GM21360 (cell line): ENCODE measurements around the gene ACTA1.
"Not testable (repeated sequence)": the region's sequence is repeated elsewhere in the genome, so short reads cannot be mapped to it uniquely, and the experiment has no call there.

ENCODE experiments used
- ATAC-seq: cut with Tn5 transposase; IDR thresholded peaks from one replicate; pipeline ENCODE4 v1.9.1; 2021; ENCODE audit warnings: mild to moderate bottlenecking, moderate library complexity; ENCODE audit not compliant: unreplicated experiment

The ACTA1 gene

GRCh38 chr1:229434005-229434640, at the start of gene ACTA1:
TSS of gene ACTA1 (minus strand) at chr1:229434094. CDS start at chr1:229433115, 979 bp downstream.
- ATAC-seq = no peak

GRCh38 chr1:229482511-229482910, 48.6 kb upstream of the ACTA1 start:
- no peak for ATAC-seq

DNA sequence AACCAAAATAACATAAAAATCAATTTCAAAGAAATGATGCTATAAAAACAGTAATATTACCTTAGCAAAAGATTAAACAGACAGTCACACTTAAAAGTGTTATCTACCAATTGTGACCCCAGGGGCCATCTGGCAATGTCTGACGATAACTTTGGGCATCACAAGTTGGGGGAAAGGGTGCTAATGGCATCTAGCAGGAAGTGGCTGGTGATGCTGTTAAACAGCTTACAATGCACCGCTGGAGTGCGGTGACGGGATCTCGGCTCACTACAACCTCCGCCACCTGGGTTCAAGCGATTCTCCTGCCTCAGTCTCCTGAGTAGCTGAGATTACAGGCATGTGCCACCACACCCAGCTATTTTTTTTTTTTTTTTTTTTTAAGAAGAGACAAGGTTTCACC, 46.6 kb upstream of the ACTA1 start:
- no peak for ATAC-seq

- peak; percentile 67 for ATAC-seq
These were observed 45.9 kb upstream of the ACTA1 start for GRCh38 chr1:229479660-229480399.

- ATAC-seq = peak; percentile 70
These were observed 45.0 kb upstream of the ACTA1 start for GRCh38 chr1:229478852-229479251.

DNA sequence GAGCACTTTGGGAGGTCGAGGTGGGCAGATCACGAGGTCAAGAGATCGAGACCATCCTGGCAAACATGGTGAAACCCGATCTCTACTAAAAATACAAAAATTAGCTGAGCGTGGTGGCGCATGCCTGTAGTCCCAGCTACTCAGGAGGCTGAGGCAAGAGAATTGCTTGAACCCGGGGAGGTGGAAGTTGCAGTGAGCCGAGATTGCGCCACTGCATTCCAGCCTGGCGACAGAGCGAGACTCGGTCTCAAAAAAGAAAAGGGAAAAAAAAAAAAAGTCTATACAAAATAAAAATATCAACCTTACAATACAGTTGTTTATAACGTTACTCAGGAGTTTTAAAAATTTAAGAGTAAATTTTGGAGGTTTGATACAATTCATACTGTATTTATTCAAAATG, 42.0 kb upstream of the ACTA1 start:
- ATAC-seq = not testable (repeated sequence)

GRCh38 chr1:229474509-229474908, 40.6 kb upstream of the ACTA1 start:
- ATAC-seq = no peak

DNA sequence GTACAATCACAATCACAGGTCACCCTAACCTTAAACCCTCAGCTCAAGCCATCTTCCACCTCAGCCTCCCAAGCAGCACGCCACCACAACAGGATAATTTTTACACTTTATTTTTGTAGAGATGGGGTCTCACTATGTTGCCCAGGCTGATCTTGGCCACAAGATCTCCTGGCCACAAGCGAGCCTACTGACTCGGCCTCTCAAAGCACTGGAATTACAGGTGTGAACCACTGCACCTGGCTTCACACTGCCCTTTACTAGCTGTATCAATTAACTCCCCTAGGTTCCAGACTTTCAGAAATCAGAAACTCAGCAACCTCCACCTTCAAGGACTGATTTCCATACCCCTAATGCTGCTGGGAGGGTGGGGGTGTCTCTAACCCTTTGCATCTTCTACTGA, 37.3 kb upstream of the ACTA1 start:
- no peak for ATAC-seq

DNA sequence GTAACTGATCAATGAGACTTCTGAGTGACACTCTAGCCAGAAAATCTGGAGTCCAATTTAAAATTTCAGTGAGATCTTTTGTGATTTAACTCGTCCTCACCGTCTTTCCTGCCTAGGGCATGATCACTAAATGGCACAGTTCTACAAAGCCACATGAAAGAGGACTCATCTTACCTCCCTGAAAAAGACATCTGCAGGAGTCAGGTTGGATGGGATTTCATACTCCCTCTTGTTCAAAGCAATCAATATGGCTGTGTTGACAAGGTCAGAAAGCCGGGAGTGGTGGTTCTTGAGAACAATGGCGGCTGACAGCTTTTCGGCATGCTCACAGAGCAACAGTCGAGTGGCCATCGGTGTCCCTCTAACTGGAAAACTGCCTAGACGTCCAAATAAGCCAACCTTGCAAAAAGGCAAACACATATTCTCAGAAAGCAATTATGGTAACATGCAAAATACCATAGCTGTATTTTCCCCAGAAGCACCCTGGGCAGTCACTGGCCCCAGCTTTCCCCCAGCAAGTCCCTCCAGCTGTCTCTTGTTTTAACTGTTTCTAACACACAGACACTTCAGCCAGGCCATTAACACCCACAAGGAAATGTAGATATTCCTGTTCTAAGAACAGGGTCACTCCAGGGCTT, 36.6 kb upstream of the ACTA1 start:
- ATAC-seq = no peak

GRCh38 chr1:229466887-229467286, 33.0 kb upstream of the ACTA1 start:
- no peak for ATAC-seq

GRCh38 chr1:229464672-229465071, 30.8 kb upstream of the ACTA1 start:
- no peak for ATAC-seq

- no peak for ATAC-seq
These were observed 27.3 kb upstream of the ACTA1 start for GRCh38 chr1:229461032-229461668.

GRCh38 chr1:229459815-229460214, 25.9 kb upstream of the ACTA1 start:
- no peak for ATAC-seq

- ATAC-seq = no peak
These were observed 23.5 kb upstream of the ACTA1 start for GRCh38 chr1:229457436-229457835.

DNA sequence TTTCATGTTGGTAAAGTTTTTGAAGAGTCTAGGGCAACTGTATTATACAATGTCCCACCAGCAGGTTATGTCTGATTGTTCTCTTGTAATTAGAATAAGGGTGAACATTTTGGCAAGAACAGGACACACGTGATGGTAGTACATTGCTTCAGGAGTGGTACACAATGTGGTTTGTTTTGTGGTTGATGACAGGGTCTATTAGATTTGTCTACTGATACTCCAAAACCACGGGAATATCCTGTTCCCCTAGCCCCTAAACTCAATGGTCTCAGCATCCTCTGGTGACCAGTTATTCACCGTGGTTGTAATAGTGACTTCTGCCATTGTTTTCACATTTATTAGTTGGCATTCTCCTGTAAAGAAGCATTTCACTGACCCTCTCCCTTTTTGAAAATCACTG, 22.1 kb upstream of the ACTA1 start:
- ATAC-seq = no peak

DNA sequence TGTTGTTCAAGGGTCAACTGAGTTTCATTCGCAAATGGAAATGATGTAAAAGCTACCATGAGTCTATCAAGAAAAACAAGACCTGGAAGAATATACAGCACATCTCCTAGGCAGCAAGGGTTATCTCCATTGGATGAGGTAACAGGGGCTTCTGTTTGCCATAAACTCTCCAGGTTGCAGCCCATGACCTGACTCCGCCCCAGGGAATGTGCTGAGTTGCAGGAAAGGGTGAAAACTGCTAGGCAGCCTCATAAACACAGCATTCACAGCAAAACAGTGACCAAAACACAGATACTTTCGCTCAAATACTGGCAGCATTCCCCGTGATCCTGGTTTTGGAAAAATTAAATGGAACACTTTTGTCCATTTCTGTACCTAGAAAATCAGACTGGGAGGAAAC, 20.2 kb upstream of the ACTA1 start:
- ATAC-seq = no peak

- ATAC-seq = no peak
These were observed 19.3 kb upstream of the ACTA1 start for GRCh38 chr1:229452956-229453801.

DNA sequence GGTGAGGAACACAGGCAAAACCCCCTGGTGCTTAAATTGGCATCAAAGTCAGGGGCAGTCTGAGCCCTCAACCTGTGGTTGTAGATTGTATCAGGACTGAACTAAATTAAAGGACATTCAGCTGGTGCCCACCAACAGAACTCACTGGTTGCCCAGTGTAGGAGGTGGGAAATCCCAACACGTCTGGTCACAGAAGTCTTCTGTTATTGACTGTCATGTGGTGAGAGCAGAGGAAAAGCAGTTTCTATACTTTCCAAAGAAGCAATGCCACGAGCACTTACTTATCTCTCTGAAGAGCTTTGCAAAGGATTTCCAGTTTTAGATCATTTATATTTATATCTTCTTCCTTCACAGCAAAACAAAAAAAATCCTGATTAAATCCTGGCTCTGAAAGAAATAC, 15.0 kb upstream of the ACTA1 start:
- no peak for ATAC-seq

DNA sequence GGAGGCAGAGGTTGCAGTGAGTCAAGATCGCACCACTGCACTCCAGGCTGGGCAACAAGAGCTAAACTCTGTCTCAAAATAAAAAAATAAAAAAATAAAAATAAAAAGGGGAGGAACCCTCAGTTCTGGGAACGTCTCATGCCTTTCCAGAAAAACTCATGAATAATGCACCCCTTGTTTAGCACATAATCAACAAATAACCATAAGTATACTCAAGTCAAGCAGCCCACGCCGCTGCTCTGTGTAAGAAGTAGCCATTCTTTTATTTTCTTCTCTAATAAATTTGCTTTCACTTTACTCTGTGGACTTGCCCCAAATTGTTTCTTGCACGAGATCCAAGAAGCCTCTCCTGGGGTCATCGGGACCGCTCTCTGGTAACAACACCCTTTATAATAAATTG, 14.5 kb upstream of the ACTA1 start:
- no peak for ATAC-seq

DNA sequence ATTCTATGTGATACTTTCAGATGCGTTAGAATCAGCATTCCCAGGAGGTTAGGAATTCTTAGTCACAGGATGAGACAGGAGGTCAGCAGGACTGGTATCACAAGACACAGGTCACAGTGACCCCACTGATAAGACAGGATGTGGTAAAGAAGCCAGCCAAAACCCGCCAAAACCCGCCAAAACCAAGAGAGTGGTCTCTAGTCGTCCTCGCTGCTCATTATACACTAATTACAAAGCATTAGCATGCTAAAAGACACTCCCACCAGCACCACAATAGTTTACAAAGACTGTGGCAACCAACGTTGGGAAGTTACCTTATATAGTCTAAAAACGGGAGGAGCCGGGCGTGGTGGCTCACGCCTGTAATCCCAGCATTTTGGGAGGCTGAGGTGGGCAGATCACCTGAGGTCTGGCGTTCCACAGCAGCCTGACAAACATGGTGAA, 13.9 kb upstream of the ACTA1 start:
- ATAC-seq = no peak

DNA sequence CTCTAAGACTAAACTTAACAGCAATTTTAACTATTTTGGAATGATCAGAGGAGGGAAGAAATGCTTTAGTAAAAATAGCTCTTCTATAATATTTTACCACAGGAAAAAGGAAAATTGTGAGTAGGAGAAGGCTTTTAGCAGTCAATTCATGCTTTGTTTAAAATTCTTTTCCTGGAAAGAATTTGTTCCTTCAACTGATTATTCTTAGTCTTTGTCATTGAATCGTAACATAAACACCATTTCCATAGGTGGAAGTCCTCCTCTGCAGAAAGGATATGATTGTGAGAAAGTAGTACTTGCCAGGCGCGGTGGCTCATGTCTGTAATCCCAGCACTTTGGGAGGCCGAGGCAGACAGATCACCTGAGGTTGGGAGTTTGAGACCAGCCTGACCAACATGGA, 11.9 kb upstream of the ACTA1 start:
- no peak for ATAC-seq
